PC-9 (cell line): ENCODE data around the gene DSCAML1.

Source experiments
- CTCF ChIP-seq: fragments of 200-600 bp; sonication (generic); conservative IDR thresholded peaks from 2 replicates; pipeline ENCODE4 v1.6.1; 2017; ENCODE audit warnings: mixed run types, antibody characterized with exemption, mild to moderate bottlenecking, moderate library complexity
- EZH2 ChIP-seq: fragments of 200-600 bp; sonication (generic); IDR thresholded peaks from 2 replicates; pipeline ENCODE4 v1.8.0; 2017; ENCODE audit warnings: antibody characterized with exemption, low read depth

- TF ChIP-seq CTCF (no peak), EZH2 (no peak; the same call in 1 of the 2 replicates)
Observed at GRCh38 chr11:117482881-117483280, 314.1 kb downstream of the DSCAML1 start.
